Activated T-cell treated with anti-CD3 and anti-CD28 coated beads, Interleukin-2, amount 50 U/mL, for 1 hour (primary cell): ENCODE measurements around the gene FERD3L.

Source experiments
- DNase-seq: peaks from one replicate; pipeline ENCODE4 v3.0.0-alpha.2; 2020

The FERD3L gene

DNA sequence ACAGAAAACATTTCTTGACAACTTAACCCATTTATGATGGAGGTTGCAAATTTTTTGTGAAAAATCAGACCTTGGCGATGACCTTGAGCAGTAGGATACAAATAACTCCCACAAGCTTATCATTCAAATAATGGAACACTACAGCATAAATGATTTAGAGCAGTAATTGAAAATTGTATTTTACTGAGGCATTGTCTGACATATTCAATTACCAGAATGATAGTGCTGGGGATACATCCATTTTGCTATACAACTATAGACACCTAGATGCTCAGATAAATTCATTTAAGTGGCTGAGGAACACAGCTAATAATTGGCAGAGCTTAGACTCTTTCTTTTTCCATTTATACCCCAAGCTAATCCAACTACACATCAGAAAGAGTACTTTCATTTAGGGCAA, 46.7 kb downstream of the FERD3L start:
- no peak for DNase-seq

DNA sequence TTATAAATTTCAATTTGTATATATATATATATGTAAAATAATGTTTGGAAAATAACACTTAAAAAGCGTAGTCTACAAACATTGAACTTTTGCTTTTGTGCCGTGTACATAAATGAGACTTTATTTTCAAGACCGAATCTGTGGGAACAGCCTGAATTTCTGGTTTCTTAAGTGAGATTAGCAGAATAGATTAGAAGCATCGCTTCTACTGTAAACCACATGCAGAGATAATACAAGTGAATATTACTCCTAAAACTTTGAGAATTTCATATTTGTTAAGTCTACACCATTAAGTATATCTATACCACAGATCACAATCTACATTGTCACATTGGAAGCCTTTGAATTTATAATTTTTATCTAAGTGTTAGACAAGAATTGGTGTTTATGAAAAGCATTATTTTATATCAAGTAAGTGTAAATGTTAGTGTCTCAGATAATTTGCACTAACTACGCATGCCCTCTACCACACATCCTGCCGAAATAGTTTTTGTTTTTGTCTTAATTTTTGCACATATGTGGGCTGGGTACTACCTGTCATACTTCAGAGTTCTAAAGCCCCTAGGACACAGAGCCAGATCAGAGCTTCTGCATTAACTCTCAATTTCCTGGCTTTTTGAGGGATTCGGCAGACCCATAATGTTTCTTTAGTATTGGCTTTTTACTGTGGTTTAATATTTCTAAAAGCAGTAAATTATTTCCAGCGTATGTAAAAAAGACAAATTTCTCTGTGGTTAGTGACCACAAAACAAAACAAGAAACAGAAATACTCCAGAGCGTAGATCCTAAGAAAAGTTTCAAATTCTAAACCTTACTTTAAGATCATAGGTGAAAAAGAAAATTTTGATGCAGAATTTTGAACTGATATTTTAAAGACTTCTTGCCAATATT, 47.8 kb downstream of the FERD3L start:
- DNase-seq = no peak

DNA sequence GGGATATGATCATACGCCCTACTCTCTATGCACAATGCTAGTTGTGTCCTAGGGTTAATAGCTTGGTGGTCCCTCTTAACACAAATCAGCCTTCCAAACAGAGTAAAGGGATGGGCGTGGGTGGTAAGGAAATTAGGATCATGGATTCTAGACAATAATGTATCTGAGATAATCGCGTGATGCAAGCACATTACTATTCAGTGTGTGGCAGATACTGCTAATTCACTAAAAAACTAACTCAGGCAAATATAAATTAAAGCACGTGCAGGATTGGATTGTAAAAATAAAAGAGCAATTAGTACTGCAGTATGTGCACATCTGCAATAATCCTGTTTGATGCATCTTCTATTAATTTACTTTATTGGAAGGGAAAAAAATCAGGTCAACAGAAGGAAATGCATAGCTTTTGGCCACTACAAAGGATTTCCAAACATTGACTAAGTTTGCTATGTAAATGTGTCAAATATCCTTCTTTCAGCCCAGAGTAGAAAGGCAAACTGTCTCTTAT, 49.8 kb downstream of the FERD3L start:
- DNase-seq = no peak
